Neural cell (in vitro differentiated cells): ENCODE measurements around the gene LRRC8B.

Experiments used
- CTCF ChIP-seq: fragments of 450-650 bp; IDR thresholded peaks from 2 replicates; pipeline ENCODE4 v1.5.1; 2014; ENCODE audit warnings: antibody characterized with exemption, mild to moderate bottlenecking, moderate library complexity; ENCODE audit not compliant: poor library complexity, severe bottlenecking
- EP300 ChIP-seq: fragments of 450-650 bp; conservative IDR thresholded peaks from 2 replicates; pipeline ENCODE4 v1.6.1; 2014; ENCODE audit warnings: antibody characterized with exemption, mild to moderate bottlenecking, moderate library complexity; ENCODE audit not compliant: poor library complexity, severe bottlenecking
- EZH2 ChIP-seq: fragments of 200-600, 300-800 bp; shearing (Covaris generic), sonication (generic); IDR thresholded peaks from 2 replicates; pipeline ENCODE4 v1.6.1; 2014; ENCODE audit warnings: antibody characterized with exemption, low read length, borderline replicate concordance, mild to moderate bottlenecking; ENCODE audit not compliant: insufficient read depth, poor library complexity, severe bottlenecking
- POLR2AphosphoS5 ChIP-seq: IDR thresholded peaks from 2 replicates; pipeline ENCODE4 v1.6.1; 2012
- RAD21 ChIP-seq: fragments of 450-650 bp; conservative IDR thresholded peaks from 2 replicates; pipeline ENCODE4 v1.6.1; 2014; ENCODE audit warnings: antibody characterized with exemption, mild to moderate bottlenecking, moderate library complexity
- REST ChIP-seq: IDR thresholded peaks from 2 replicates; pipeline ENCODE4 v1.6.1; 2012; ENCODE audit warnings: borderline replicate concordance
- SMC3 ChIP-seq: fragments of 450-650 bp; conservative IDR thresholded peaks from 2 replicates; pipeline ENCODE4 v1.6.1; 2014; ENCODE audit warnings: antibody characterized with exemption, mild to moderate bottlenecking, moderate library complexity; ENCODE audit not compliant: poor library complexity
- TAF1 ChIP-seq: IDR thresholded peaks from 2 replicates; pipeline ENCODE4 v1.6.1; 2012; ENCODE audit warnings: low read depth

GRCh38 chr1:89503690-89504089 lies 20.9 kb upstream of the LRRC8B start:
- TF ChIP-seq CTCF = no peak
- TF ChIP-seq POLR2AphosphoS5 = no peak
- TF ChIP-seq REST = no peak
- TF ChIP-seq EP300 = no peak
- no peak for TF ChIP-seq SMC3
- TF ChIP-seq TAF1 = no peak
- TF ChIP-seq EZH2 = no peak
- TF ChIP-seq RAD21 = no peak
